Lung microvascular endothelial cell (primary cell): Measurements from ENCODE around the gene CFAP157. TPM values are rescaled to one million over a fixed set of nuclear protein-coding genes. Genes with fewer than 3 reads are reported as not detected.

ENCODE experiments used
- DNase-seq, 2 donors: peaks; one replicate each; pipeline versions ENCODE4 v3.0.0 to v3.0.0-alpha.2; 2010; ENCODE audit warnings: low read depth in 2 of 2
- total RNA-seq: library from RNA; depleted of rRNA; stranded (reverse); fragments of >200 nt; gene quantifications from 2 replicates; pipeline ENCODE4 v1.2.1, GENCODE V29; 2014

The CFAP157 gene
- total RNA-seq, 1 donor from 2014 or later, result not detected

- DNase-seq, result no peak
Measured at GRCh38 chr9:127758843-127759242, 52.1 kb downstream of the CFAP157 start.

GRCh38 chr9:127761061-127761460, 54.3 kb downstream of the CFAP157 start:
- DNase-seq, result no peak

- DNase-seq, result no peak
Measured at GRCh38 chr9:127761491-127761956, 54.7 kb downstream of the CFAP157 start.

- DNase-seq, result peak; percentile 72 to 89
Measured at GRCh38 chr9:127762111-127762676, 55.4 kb downstream of the CFAP157 start.

- DNase-seq, result peak; percentile 87 to 92
Measured at GRCh38 chr9:127763918-127764384, 57.2 kb downstream of the CFAP157 start.

GRCh38 chr9:127765418-127765817, 58.6 kb downstream of the CFAP157 start:
- no peak for DNase-seq

Other genes with a start within 250 kb of the CFAP157 start
- gene STXBP1, start 94.7 kb upstream of the CFAP157 start, total RNA-seq, result 8.5 and 10.3 TPM in 2 replicates
- 24.4 and 25.0 TPM in 2 replicates for gene PTRH1, start 8.7 kb downstream of the CFAP157 start, total RNA-seq
- gene TTC16, start 9.1 kb downstream of the CFAP157 start, total RNA-seq, result not detected in 2 replicates
- 4.8 TPM in 2 replicates for gene TOR2A, start 28.3 kb downstream of the CFAP157 start, total RNA-seq
- 56.2 and 72.6 TPM in 2 replicates for gene SH2D3C, start 71.7 kb downstream of the CFAP157 start, total RNA-seq
- 57.1 and 70.0 TPM in 2 replicates for gene CDK9, start 79.0 kb downstream of the CFAP157 start, total RNA-seq
- gene FPGS, start 95.9 kb downstream of the CFAP157 start, total RNA-seq, result 39.7 and 51.0 TPM in 2 replicates
- gene ENG, start 147.7 kb downstream of the CFAP157 start, total RNA-seq, result 34.0 and 51.6 TPM in 2 replicates
- 22.0 and 24.8 TPM in 2 replicates for gene AK1, start 170.7 kb downstream of the CFAP157 start, total RNA-seq
- gene ST6GALNAC6, start 192.6 kb downstream of the CFAP157 start, total RNA-seq, result 23.5 and 30.0 TPM in 2 replicates
- 25.5 and 26.6 TPM in 2 replicates for gene ST6GALNAC4, start 210.1 kb downstream of the CFAP157 start, total RNA-seq
- gene PIP5KL1, start 223.8 kb downstream of the CFAP157 start, total RNA-seq, result 0.44 and 0.60 TPM in 2 replicates
- 8.9 and 12.3 TPM in 2 replicates for gene DPM2, start 230.9 kb downstream of the CFAP157 start, total RNA-seq